Retinal pigment epithelial cell (primary cell): Measurements from ENCODE around the gene TRIM9.
A peak's percentile ranks its signal among the peaks of the same experiment; 100 is the strongest.

Source experiments
- DNase-seq: peaks from one replicate; pipeline ENCODE4 v3.0.0-alpha.2; 2010; ENCODE audit warnings: low read depth
- H3K4me3 ChIP-seq: 2 replicates; pipeline ENCODE4 v1.5.1; 2011; ENCODE audit warnings: mild to moderate bottlenecking, low read length, control low read depth, moderate library complexity
- CTCF ChIP-seq: conservative IDR thresholded peaks from 2 replicates; pipeline ENCODE4 v1.5.1; 2011; ENCODE audit warnings: low read depth, low read length, control low read depth, inconsistent platforms

TRIM9 gene

GRCh38 chr14:51012055-51012454 lies 82.8 kb downstream of the TRIM9 start:
- no peak overlapping the region for H3K4me3 ChIP-seq
- TF ChIP-seq CTCF = no peak
- no peak for DNase-seq

GRCh38 chr14:51008446-51008845 lies 86.5 kb downstream of the TRIM9 start:
- H3K4me3 ChIP-seq = no peak overlapping the region
- TF ChIP-seq CTCF = no peak
- DNase-seq = no peak

GRCh38 chr14:51006781-51007211 lies 88.1 kb downstream of the TRIM9 start:
- DNase-seq = peak; percentile 69
- no peak overlapping the region for H3K4me3 ChIP-seq
- no peak for TF ChIP-seq CTCF

GRCh38 chr14:51006324-51006723 lies 88.6 kb downstream of the TRIM9 start:
- no peak for DNase-seq
- TF ChIP-seq CTCF = no peak
- no peak overlapping the region for H3K4me3 ChIP-seq

- no peak for TF ChIP-seq CTCF
- DNase-seq = peak; percentile 86
- no peak overlapping the region for H3K4me3 ChIP-seq
These were observed 89.9 kb downstream of the TRIM9 start for GRCh38 chr14:51004801-51005526.

GRCh38 chr14:51004352-51004800 lies 90.5 kb downstream of the TRIM9 start:
- DNase-seq = no peak
- no peak overlapping the region for H3K4me3 ChIP-seq
- TF ChIP-seq CTCF = no peak

- DNase-seq = no peak
- no peak for TF ChIP-seq CTCF
- H3K4me3 ChIP-seq = no peak overlapping the region
These were observed 92.4 kb downstream of the TRIM9 start for GRCh38 chr14:51002406-51002999.
